ENCODE data around the gene TDRKH. TPM values are rescaled to one million over a fixed set of nuclear protein-coding genes. Genes with fewer than 3 reads are reported as not detected.

Gene TDRKH
- total and polyA plus RNA-seq, 11 donors = 2.7 to 9.8 (median 4.8) TPM

- H3K4me3 ChIP-seq = no peak overlapping the region
- DNase-seq (peak; percentile 54 to 65 (median 59)), ATAC-seq (peak in 2 of 4 donors; percentile 18 to 27)
- intact Hi-C loops (cut with DNase I) = no loop called here
- no peaks in the 10 kb centered on the region for H3K36me3 ChIP-seq
- 3 to 6% (median 5%) methylated on average over 11 to 12 of the region's 12 CpGs for WGBS, 4 donors
- H3K9me3 ChIP-seq = no peaks in the 10 kb centered on the region
- no peak overlapping the region for H3K27ac ChIP-seq
- no peaks in the 10 kb centered on the region for H3K27me3 ChIP-seq
- TF ChIP-seq CTCF (IDR thresholded peaks at IDR 0.05) = no peak
- TF ChIP-seq POLR2A (IDR thresholded peaks at IDR 0.05) = no peak
- peaks cover 0 to 48% (median 17%) of the 10 kb centered on the region in 12 donors for H3K4me1 ChIP-seq
These were observed 38.6 kb upstream of the TDRKH start for GRCh38 chr1:151828921-151829320.

DNA sequence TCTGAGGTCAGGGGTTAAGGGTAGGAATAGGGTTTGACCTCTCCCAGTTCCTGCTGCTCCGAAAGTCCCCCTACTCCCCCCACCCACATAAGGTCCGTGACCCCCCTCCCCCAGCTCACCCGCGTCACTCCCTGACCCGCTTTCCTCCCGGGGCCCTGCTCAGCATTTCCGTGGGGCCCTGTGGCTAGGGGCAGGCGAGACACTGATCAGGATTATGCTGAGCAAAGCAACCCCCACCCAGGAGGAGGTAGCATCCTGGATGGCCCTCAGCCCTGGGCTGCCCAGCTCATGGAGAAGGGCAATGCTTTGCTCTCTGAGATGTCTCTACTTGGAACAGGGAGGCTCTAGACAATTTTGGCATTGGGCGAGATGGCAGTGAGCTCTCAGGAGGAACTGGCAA, 37.6 kb upstream of the TDRKH start:
- Histone ChIP-seq H3K4me1 (peaks cover 0 to 45% (median 17%) of the 10 kb centered on the region in 12 donors), H3K9me3 (no peaks in the 10 kb centered on the region), H3K36me3 (no peaks in the 10 kb centered on the region), H3K4me3 (no peak overlapping the region), H3K27ac (no peak overlapping the region), H3K27me3 (no peaks in the 10 kb centered on the region)
- intact Hi-C loops (cut with DNase I) = no loop called here
- ATAC-seq (no peak), DNase-seq (peak in 1 of 5 donors; percentile 37)
- 55 to 83% (median 68%) methylated on average over 4 to 9 of the region's 9 CpGs for WGBS, 4 donors
- no peak for TF ChIP-seq POLR2A (IDR thresholded peaks at IDR 0.05)
- TF ChIP-seq CTCF (IDR thresholded peaks at IDR 0.05) = no peak

- Histone ChIP-seq H3K36me3 (no peaks in the 10 kb centered on the region), H3K9me3 (no peaks in the 10 kb centered on the region), H3K27me3 (no peaks in the 10 kb centered on the region), H3K4me3 (no peak overlapping the region), H3K27ac (no peak overlapping the region), H3K4me1 (peaks cover 0 to 39% (median 14%) of the 10 kb centered on the region in 12 donors)
- intact Hi-C loops (cut with DNase I) = no loop called here
- TF ChIP-seq CTCF (IDR thresholded peaks at IDR 0.05) (no peak), POLR2A (IDR thresholded peaks at IDR 0.05) (no peak)
- ATAC-seq = no peak
- WGBS, 4 donors = 48 to 63% (median 58%) methylated on average over 9 to 21 of the region's 21 CpGs
- peak in 1 of 5 donors; percentile 40 for DNase-seq
These were observed 35.7 kb upstream of the TDRKH start for GRCh38 chr1:151825751-151826660.

DNA sequence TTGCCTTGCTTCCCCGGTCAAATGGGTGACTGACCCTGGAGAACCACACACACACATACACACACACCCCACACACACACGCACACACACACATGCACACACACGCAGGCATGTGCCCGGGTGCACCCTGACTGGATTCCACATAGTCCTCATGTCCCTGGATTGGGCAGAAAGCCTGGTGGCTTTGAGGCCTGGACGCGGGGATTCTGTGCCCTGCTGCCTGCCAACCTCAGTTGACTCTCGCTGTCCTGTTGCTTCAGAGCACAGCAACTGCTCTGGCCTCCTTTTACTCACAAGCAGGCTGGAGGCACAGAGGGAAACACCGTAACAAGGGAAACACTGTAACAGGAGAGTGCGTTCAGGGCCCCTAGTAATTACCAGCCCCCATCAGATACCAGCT, 34.9 kb upstream of the TDRKH start:
- Histone ChIP-seq H3K4me3 (no peak overlapping the region), H3K4me1 (peaks cover 0 to 39% (median 14%) of the 10 kb centered on the region in 12 donors), H3K9me3 (no peaks in the 10 kb centered on the region), H3K27ac (no peak overlapping the region), H3K27me3 (no peaks in the 10 kb centered on the region), H3K36me3 (no peaks in the 10 kb centered on the region)
- ATAC-seq (no peak), DNase-seq (peak in 1 of 5 donors; percentile 44)
- WGBS, 4 donors = 69 to 76% (median 73%) methylated on average over 9 of the region's 9 CpGs
- intact Hi-C loops (cut with DNase I) = no loop called here
- TF ChIP-seq CTCF (IDR thresholded peaks at IDR 0.05) = no peak
- TF ChIP-seq POLR2A (IDR thresholded peaks at IDR 0.05) = no peak
